LNCaP clone FGC (cell line): ENCODE data around the gene SPART.

ENCODE experiments used
- DNase-seq: peaks from one replicate; pipeline ENCODE4 v3.0.0-alpha.2; 2011; ENCODE audit warnings: low read depth
- H3K4me3 ChIP-seq: 2 replicates; pipeline ENCODE4 v1.5.1; 2011; ENCODE audit warnings: mild to moderate bottlenecking, low read depth, low read length, control low read depth
- TF ChIP-seq, protein P1 (sequence below): IDR thresholded peaks from 2 replicates; pipeline ENCODE4 v1.5.1; 2012; ENCODE audit warnings: mild to moderate bottlenecking; ENCODE audit not compliant: control insufficient read depth, insufficient read depth; ENCODE audit errors: extremely low read depth

The SPART gene

DNA sequence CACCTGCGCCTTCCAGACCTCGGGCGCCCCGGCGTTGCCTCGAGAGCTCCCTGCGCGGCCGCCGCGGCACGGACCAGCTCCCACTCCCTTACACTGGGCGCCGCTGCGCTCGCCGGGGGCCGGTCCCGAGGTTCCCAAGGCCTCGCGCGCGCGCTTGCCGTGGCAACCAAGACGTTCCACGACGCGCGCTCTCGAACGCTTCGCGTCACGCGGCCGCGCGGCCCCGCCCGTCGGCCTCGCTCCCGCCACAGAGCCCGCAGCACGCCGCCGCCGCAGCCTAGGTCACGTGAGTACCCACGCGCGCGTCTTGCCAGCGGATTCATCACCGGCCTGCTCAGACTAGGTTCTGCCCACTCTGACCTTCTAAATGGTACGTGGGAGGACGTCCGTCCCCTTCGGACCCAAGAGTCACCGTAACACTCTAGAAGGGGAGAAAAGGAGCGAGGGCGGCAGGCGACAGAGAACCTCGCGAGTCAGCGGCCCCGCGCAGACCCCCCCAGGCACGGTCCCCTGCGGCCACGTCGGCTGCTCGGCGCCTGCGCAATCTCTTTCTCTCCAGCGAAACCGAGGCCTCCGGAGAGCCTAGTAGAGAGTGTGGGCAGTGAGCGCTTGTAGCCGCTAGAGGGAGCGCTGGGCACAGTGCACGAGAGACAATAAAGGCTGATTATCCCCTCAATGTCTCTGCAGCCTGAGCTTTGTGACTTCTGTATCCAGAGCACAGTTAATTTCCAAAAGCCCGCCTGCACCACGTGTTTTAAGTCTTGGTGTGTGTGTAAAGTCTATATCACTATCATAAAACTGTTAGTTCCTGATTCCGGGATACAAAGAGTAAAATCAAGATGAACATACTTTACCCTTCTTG, at the start of gene SPART:
Gene SPART, minus strand, starts transcription at position 173 of the 862 bp plus-strand sequence. CDS start 10,564 bp downstream, outside the sequence.
- peak; percentile 25 for DNase-seq
- TF ChIP-seq, protein P1, sequence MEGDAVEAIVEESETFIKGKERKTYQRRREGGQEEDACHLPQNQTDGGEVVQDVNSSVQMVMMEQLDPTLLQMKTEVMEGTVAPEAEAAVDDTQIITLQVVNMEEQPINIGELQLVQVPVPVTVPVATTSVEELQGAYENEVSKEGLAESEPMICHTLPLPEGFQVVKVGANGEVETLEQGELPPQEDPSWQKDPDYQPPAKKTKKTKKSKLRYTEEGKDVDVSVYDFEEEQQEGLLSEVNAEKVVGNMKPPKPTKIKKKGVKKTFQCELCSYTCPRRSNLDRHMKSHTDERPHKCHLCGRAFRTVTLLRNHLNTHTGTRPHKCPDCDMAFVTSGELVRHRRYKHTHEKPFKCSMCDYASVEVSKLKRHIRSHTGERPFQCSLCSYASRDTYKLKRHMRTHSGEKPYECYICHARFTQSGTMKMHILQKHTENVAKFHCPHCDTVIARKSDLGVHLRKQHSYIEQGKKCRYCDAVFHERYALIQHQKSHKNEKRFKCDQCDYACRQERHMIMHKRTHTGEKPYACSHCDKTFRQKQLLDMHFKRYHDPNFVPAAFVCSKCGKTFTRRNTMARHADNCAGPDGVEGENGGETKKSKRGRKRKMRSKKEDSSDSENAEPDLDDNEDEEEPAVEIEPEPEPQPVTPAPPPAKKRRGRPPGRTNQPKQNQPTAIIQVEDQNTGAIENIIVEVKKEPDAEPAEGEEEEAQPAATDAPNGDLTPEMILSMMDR: peak; percentile 95
- H3K4me3 ChIP-seq: peak within 1 kb of the TSS; percentile 50

- H3K4me3 ChIP-seq: no peak overlapping the region
- TF ChIP-seq, protein P1: peak; percentile 57
- no peak for DNase-seq
Measured at GRCh38 chr13:36395280-36395679, 49.1 kb upstream of the SPART start.

DNA sequence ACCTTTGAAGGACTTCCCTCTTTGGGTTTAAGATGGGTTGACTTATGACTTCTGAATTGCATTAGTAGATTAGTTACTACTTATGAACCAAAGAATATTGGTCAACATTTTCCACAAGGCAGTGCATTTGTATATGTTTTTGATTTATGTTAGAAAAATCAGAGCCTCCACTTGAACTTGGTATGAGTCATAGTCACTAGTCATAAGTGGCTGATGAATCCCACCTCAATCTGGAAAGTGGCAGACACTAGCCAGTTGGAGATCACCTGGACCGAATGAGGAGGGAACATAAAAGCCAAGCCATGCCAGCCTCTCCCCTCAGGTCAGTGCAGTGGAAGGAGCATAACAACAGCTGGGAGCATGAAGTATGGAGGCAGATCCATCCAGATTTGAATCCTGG, 39.3 kb upstream of the SPART start:
- DNase-seq: no peak
- TF ChIP-seq, protein P1: no peak
- H3K4me3 ChIP-seq: no peak overlapping the region

GRCh38 chr13:36382030-36382429, 35.8 kb upstream of the SPART start:
- TF ChIP-seq, protein P1: no peak
- DNase-seq: no peak
- no peak overlapping the region for H3K4me3 ChIP-seq

DNA sequence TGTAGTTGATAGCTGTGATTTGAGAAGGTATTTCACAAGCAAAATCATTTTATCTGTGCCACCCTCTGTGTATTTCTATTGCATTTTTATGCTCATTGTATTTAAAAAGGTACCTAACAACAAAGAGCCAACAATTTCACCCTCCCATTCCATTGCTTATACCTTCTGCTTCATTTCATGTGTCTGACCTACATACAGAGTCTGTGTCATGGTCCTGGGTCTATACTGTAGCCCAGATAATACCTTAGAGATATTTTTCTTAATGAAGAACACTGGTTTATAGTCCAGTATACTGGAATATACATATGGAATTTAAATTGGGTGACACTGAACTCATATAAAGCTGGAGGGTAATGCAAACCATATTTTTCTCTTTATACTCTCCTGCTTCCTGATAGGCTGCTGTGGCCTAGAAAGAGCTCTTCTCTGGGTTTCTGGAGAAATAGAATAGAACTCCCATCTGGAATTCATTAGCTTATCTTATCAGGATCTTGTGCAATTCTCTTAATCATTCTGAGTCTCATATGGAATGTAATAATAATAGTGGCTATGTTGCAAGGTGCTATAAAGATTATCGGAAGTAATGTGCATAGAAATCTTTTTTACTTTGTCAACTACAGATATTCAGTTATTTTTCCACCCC, 31.8 kb upstream of the SPART start:
- no peak overlapping the region for H3K4me3 ChIP-seq
- DNase-seq: no peak
- TF ChIP-seq, protein P1: no peak

- DNase-seq: no peak
- TF ChIP-seq, protein P1: no peak
- H3K4me3 ChIP-seq: no peak overlapping the region
Measured at GRCh38 chr13:36374063-36374462, 27.9 kb upstream of the SPART start.
